Measurements from ENCODE around the gene SGF29.
"Not testable (repeated sequence)": the region's sequence is repeated elsewhere in the genome, so short reads cannot be mapped to it uniquely, and the experiment has no call there.

SGF29 gene

DNA sequence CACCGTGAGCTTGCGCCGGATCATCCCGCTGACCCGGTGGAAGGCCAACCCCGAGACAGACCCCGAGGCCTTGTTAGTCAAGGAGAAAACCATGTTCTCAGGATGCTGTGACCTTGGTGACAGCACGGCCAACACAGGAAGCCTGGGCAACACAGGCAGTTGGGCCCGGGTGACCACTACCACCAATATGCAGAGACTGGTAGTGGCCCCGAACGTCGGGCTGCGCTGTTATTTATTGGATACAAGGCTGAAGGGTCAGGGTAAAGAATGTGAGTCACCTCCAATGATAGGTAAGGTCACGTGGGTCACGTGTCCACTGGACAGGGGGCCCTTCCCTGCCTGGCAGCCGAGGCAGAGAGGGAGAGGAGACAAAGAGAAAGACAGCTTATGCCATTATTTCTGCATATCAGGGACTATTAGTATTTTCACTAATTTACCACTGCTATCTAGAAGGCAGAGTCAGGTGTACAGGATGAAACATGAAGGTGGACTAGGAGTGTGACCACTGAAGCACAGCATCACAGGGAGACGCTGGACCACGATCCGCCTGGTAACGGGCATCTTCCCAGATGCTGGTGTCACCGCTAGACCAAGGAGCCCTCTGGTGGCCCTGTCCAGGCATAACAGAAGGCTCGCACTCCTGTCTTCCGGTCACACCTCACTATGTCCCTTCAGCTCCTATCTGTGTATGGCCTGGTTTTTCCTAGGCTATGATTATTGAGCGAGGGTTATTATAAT lies 61.9 kb downstream of the SGF29 start:
- peak; percentile 22 for DNase-seq

DNA sequence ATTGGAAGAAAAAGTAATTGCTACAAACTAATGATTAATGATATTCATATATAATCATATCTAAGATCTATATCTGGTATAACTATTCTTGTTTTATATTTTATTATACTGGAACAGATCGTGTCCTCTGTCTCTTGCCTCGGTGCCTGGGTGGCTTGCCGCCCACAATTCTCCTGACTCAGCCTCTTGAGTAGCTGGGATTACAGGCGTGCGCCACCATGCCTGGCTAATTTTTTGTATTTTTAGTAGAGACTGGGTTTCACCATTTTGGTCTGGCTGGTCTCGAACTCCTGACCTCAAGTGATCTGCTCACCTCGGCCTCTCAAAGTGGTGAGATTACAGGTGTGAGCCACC lies 62.5 kb downstream of the SGF29 start:
- not testable (repeated sequence) for DNase-seq

DNA sequence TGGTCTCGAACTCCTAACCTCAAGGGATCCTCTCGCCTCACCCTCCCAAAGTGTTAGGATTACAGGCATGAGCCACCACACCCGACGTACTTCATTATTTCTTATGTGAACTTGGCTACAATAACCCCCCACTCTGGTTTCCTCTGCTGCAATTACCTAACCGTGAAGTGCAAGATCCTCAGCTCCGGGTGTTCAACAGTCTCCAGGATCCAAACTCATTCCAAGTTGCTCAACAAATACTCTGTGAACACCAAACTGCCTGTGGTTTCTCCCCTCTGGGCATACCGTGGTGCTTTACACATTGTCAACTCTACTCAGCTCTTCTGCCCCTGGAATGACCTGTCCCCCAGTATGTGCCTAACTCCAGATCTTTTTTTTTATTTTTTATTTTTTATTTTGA lies 62.9 kb downstream of the SGF29 start:
- DNase-seq = no peak

DNA sequence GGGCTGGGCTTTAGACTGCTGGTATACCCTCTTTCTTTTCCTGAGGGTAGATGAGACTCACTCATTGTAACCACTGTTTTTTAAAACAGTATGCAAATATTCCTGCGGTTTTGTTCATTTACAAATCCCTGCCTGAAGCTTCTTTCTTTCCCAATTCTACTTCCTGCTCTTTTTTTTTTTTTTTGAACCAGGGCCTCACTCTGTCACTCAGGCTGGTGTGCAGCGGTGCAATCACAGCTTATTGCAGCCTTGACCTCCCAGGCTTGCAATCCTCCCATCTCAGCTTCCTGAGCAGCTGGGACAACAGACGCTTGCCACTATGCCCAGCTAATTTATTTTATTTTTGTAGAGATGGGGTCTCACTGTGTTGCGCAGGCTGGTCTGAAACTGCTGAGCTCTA lies 64.2 kb downstream of the SGF29 start:
- no peak for DNase-seq

DNA sequence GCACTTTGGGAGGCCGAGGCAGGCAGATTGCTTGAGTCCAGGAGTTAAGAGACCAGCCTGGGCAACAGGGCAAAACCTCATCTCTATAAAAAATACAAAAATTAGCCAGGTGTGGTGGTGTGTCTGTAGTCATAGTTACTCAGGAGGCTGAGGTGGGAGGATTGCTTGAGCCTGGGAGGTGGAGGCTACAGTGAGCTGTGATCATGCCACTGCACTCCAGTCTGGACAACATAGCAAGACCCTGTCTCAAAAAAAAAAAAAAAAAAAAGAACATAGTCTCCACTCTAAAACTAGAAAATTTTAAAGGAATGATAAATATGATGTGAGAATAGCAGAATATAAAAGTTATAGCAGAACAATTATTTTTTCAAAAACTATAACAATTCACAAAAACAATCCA lies 66.6 kb downstream of the SGF29 start:
- not testable (repeated sequence) for DNase-seq

DNA sequence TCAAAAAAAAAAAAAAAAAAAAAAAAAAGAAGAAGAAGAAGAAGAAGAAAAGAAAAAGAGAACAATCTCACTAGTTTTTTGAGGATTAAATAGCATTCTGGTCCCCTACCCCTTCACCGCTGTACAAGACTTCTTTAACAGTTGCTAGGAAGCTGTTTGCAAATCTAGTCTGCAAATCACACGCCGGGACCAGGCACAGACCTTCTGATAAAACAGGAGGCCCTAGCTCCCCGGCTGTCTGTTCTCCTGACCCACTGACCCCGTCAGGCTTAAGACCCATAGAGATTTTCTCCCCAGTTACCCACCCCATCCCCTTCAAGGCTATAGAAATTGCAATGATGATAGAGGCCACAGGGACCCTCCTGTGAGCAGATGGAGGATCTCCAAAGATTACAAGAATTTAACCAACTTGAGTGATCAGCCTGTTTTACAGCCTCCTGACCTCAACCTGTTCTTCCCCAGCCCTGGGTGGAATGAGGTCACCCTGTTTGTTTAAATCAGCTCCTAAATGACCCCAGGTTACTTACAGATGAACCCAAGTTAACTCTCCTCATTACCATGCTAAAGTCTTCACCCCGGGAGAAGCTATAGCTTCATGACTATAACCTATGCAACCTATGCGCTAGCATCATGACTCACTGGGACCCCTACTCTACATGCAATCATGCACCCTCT lies 67.9 kb downstream of the SGF29 start:
- no peak for DNase-seq

GRCh38 chr16:28622532-28623171 lies 68.9 kb downstream of the SGF29 start:
- DNase-seq = not testable (repeated sequence)

DNA sequence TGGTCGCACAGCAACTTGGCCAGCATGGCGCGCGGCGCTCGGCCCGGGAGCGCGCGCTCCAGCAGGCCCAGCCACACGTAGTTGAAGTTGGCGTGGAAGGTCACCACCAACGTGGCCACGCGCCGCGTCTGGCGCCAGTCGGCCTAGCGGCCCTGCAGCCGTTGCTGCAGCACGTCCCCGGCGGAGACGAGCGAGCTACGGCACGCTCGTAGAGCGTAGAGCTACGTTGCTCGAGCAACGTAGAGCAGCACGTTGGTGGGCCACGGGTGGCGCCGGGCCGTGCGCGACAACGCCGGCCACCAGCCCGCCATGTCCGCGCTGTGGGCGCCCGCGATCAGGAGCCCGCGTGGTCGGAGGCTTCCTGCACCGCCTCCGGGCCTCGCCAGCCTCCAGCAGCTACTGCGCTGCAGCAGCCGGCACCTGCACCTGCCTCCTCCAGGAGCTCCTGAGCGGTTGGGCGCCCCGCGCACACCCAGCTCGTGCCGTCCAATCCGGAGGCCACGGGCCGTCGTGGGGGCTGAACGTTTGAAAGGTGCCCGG lies 69.5 kb downstream of the SGF29 start:
- DNase-seq = peak; percentile 75

DNA sequence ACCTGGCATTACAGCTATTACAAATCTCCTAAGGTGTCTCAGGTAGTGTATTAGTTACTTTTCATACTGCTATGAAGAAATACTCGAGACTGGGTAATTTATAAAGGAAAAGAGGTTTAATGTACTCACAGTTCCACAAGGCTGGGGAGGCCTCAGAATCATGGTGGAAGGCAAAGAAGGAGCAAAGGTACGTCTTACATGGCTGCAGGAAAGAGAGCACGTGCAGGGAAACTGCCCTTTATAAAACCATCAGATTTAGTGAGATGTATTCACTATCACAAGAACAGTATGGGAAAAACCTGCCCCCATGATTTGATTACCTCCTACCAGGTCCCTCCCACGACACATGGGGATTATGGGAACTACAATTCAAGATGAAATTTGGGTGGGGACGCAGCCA lies 77.2 kb downstream of the SGF29 start:
- not testable (repeated sequence) for DNase-seq

GRCh38 chr16:28636093-28636823 lies 82.5 kb downstream of the SGF29 start:
- DNase-seq = not testable (repeated sequence)

- not testable (repeated sequence) for DNase-seq
Observed at GRCh38 chr16:28637765-28638164, 84.0 kb downstream of the SGF29 start, which contains the start of gene NPIPB8. Gene NPIPB8 (plus strand): TSS chr16:28638065. CDS start chr16:28638361, 296 bp downstream.

DNA sequence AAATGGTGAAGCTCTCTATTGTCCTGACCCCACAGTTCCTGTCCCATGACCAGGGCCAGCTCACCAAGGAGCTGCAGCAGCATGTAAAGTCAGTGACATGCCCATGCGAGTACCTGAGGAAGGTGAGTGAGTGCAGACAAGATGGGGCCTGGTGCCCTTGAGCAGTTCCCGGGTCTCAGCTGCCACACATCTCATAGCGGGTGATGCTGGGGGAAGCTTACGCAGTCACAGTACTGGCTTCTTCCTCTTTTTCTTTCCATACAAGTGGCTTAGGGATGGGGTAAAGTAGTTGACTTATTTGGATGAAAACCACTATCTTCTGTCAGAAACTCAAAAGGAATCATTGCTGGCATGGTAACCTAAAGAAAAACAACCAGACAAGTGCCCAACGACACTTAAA lies 84.6 kb downstream of the SGF29 start:
- DNase-seq = not testable (repeated sequence)

GRCh38 chr16:28639959-28640358 lies 86.2 kb downstream of the SGF29 start:
- not testable (repeated sequence) for DNase-seq
